Esophagus squamous epithelium (tissue), 5 donors: ENCODE data around the gene IPCEF1. TPM values are rescaled to one million over a fixed set of nuclear protein-coding genes. Genes with fewer than 3 reads are reported as not detected.

Experiments
- DNase-seq: peaks from one replicate; lab custom pipeline; 2025; lab: John Stamatoyannopoulos, UW
- H3K27ac ChIP-seq, 4 donors: fragments of 200-600 bp; sonication (generic); one replicate each; pipeline ENCODE4 v1.5.1; 2016 to 2019; ENCODE audit warnings: mild to moderate bottlenecking in 1 of 4
- H3K27me3 ChIP-seq, 4 donors: fragments of 200-600 bp; sonication (generic); 1 replicate in 3 of 4; 2 replicates in 1 of 4; pipeline versions ENCODE4 v1.5.1 to v1.6.0; 2017 to 2021; ENCODE audit warnings: antibody characterized with exemption in 1 of 4
- H3K36me3 ChIP-seq, 3 donors: fragments of 200-600 bp; sonication (generic); one replicate each; pipeline ENCODE4 v1.5.1; 2016 to 2019
- H3K4me1 ChIP-seq, 3 donors: fragments of 200-600 bp; sonication (generic); one replicate each; pipeline ENCODE4 v1.5.1; 2017 to 2019
- H3K4me3 ChIP-seq, 4 donors: fragments of 200-600 bp; sonication (generic); 1 replicate in 3 of 4; 2 replicates in 1 of 4; pipeline ENCODE4 v1.5.1; 2016 to 2019; ENCODE audit warnings: mild to moderate bottlenecking in 2 of 4, moderate library complexity in 1 of 4
- H3K9me3 ChIP-seq, 3 donors: fragments of 200-600 bp; sonication (generic); one replicate each; pipeline ENCODE4 v1.5.1; 2016 to 2019
- CTCF ChIP-seq, 6 experiments: fragments of 450-650 bp in 4 of 6; fragments of 200-600 bp in 2 of 6; sonication (generic) in 2 of 6; IDR thresholded peaks; one replicate each; pipeline ENCODE4 v1.5.1; 2016 to 2019; ENCODE audit warnings: antibody characterized with exemption in 6 of 6, mild to moderate bottlenecking in 4 of 6, moderate library complexity in 4 of 6
- POLR2A ChIP-seq, 4 donors: fragments of 450-650 bp; IDR thresholded peaks; one replicate each; pipeline ENCODE4 v1.6.1; 2017; ENCODE audit warnings: antibody characterized with exemption in 4 of 4, mild to moderate bottlenecking in 4 of 4, moderate library complexity in 3 of 4
- WGBS, 2 donors: methylation state at CpG; one replicate each; pipeline ENCODE4 v1.1.5; 2018; 5-methylcytosine and 5-hydroxymethylcytosine counted together
- intact Hi-C: fragments of 100-400 bp; cut with DNase I; formaldehyde crosslinking; loops from one replicate; pipeline ENCODE4 v1.15.0; 2022
- total RNA-seq, 4 donors: library from RNA; depleted of rRNA; stranded (reverse); fragments of >200 nt; gene quantifications; one replicate each; pipeline ENCODE4 v1.1.0, GENCODE V29; 2016
- donor health status: DM: yes; HTN: yes; CAD: no.

The IPCEF1 gene
- total RNA-seq, 4 donors from 2014 or later, result 1.8 to 8.1 (median 3.5) TPM

- H3K9me3 ChIP-seq, result no peaks in the 10 kb centered on the region
Measured at GRCh38 chr6:154359161-154359574, 2.6 kb upstream of the IPCEF1 start.

DNA sequence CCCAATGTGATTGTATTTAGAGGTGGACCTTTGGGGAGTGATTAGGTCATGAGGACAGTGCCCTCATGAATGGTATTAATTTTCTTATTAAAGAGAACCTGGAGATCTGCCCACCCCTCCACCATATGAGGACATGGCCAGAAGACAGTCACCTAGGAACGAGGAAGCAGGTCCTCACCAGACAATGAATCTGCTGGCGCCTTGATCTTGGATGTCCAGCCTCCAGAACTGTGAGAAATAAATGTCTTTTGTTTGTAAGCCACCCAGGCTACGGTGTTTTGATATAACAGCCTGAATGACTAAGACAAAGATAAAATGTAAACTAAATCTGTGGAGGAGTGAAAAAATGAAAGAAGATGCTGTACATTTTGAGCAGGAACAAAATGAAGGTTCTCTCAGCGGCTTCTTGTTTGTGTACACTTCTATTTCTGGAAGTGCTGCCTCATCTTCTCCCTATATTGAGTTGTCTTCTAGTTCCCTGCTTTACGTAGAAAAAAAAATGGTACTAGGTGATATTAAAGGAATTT is 1.5 kb upstream of the IPCEF1 start:
- H3K36me3 ChIP-seq, result no peaks in the 10 kb centered on the region
- H3K4me3 ChIP-seq, result no peak overlapping the region
- DNase-seq, result no peak
- 71 to 81% methylated on average over 5 of the region's 5 CpGs for WGBS, 2 donors
- TF ChIP-seq POLR2A (IDR thresholded peaks at IDR 0.05), result no peak
- TF ChIP-seq CTCF (IDR thresholded peaks at IDR 0.05), result no peak
- H3K4me1 ChIP-seq, result peaks cover 0 to 3% (median 0%) of the 10 kb centered on the region in 3 donors
- no peaks in the 10 kb centered on the region for H3K9me3 ChIP-seq
- intact Hi-C loops, result no loop called here
- no peak overlapping the region for H3K27ac ChIP-seq
- H3K27me3 ChIP-seq, result no peaks in the 10 kb centered on the region

More at GRCh38 chr6:154359161-154359574, 2.6 kb upstream of the IPCEF1 start:
- Histone ChIP-seq H3K27me3 (no peaks in the 10 kb centered on the region), H3K4me3 (peak overlapping the region in 1 of 4 donors; percentile 39), H3K27ac (no peak overlapping the region), H3K36me3 (no peaks in the 10 kb centered on the region), H3K4me1 (peaks cover 0 to 3% (median 0%) of the 10 kb centered on the region in 3 donors)
- TF ChIP-seq CTCF (IDR thresholded peaks at IDR 0.05), result no peak
- TF ChIP-seq POLR2A (IDR thresholded peaks at IDR 0.05), result no peak
- 45 to 46% methylated on average over 10 of the region's 10 CpGs for WGBS, 2 donors
- intact Hi-C loops, result no loop called here
- no peak for DNase-seq

DNA sequence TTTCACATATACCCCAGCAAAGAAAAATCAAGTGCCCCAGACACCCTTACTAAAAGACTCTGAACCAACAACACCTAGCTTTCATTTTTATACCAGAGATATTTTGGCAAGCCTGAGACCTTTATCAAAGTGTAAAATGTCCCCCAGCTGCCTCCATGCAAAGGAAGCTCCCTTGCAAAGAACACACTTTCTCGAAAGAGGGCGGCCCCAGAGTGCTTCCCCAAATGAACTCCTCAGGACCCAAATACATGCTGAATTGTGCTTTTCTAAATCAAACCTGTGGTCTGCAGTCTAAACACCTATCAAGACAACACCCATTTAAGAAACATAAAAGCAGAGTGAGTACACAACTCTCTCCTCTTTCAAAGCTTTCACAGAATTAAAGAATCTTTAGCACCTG is 490 bp downstream of the IPCEF1 start:
- DNase-seq, result no peak
- WGBS, 2 donors, result 73 to 85% methylated on average over 2 of the region's 2 CpGs
- Histone ChIP-seq H3K36me3 (no peaks in the 10 kb centered on the region), H3K9me3 (no peaks in the 10 kb centered on the region), H3K4me3 (no peak overlapping the region), H3K27me3 (no peaks in the 10 kb centered on the region), H3K4me1 (peaks cover 0 to 3% (median 0%) of the 10 kb centered on the region in 3 donors), H3K27ac (peak overlapping the region in 1 of 4 donors; percentile 34)
- no peak for TF ChIP-seq CTCF (IDR thresholded peaks at IDR 0.05)
- no peak for TF ChIP-seq POLR2A (IDR thresholded peaks at IDR 0.05)
- intact Hi-C loops, result no loop called here

- Histone ChIP-seq H3K4me3 (no peak overlapping the region), H3K36me3 (no peaks in the 10 kb centered on the region), H3K4me1 (peaks cover 0 to 3% (median 0%) of the 10 kb centered on the region in 3 donors), H3K27ac (no peak overlapping the region), H3K27me3 (no peaks in the 10 kb centered on the region), H3K9me3 (no peaks in the 10 kb centered on the region)
- intact Hi-C loops, result no loop called here
- 84 to 86% methylated on average over 8 of the region's 8 CpGs for WGBS, 2 donors
- TF ChIP-seq POLR2A (IDR thresholded peaks at IDR 0.05) (no peak), CTCF (IDR thresholded peaks at IDR 0.05) (no peak)
- DNase-seq, result no peak
Measured at GRCh38 chr6:154354265-154354777, 2.3 kb downstream of the IPCEF1 start.

DNA sequence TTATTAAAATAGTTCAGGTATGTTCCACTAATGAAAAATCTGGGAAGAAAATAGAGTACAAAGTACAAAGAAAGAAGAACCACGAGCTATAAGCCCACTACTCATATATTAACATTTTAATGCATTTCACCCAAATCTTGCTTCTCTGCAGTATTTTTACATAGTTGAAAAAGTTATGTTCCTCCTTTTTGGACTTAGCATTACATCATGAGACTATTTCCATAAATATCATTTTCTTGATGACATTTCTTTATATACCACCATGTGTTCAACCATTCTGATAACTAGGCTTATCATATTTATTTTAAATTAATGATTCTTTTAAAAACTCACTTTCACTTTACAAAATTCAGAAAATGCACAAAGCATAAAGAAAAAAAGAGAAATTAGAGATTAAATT is 3.0 kb downstream of the IPCEF1 start:
- Histone ChIP-seq H3K36me3 (no peaks in the 10 kb centered on the region), H3K4me3 (no peak overlapping the region), H3K9me3 (no peaks in the 10 kb centered on the region), H3K4me1 (no peaks in the 10 kb centered on the region), H3K27ac (no peak overlapping the region), H3K27me3 (no peaks in the 10 kb centered on the region)
- no peak for DNase-seq
- TF ChIP-seq CTCF (IDR thresholded peaks at IDR 0.05), result no peak
- TF ChIP-seq POLR2A (IDR thresholded peaks at IDR 0.05), result no peak
- intact Hi-C loops, result no loop called here
- WGBS, 2 donors, result 59 to 70% methylated on average over 1 of the region's 1 CpG
